Pancreas (tissue), 10 donors: Measurements from ENCODE around the gene ENPP3. TPM values are rescaled to one million over a fixed set of nuclear protein-coding genes. Genes with fewer than 3 reads are reported as not detected.
A peak's percentile ranks its signal among the peaks of the same experiment; 100 is the strongest.

Experiments
- ATAC-seq, 4 donors: fragments of 200-7000 bp; cut with Tn5 transposase; one replicate each; pipeline versions ENCODE4 v1.8.0 to v1.9.1; 2020; ENCODE audit warnings: mild to moderate bottlenecking in 4 of 4, moderate library complexity in 4 of 4
- DNase-seq, 6 donors: peaks; one replicate each; pipeline ENCODE4 v3.0.0-alpha.2; 2020
- FAIRE-seq: peaks from 2 replicates; lab custom pipeline; 2012; peaks lifted over from hg19 to GRCh38; lab: Jason Lieb, UNC
- H3K27ac ChIP-seq, 4 donors: fragments of 200-600 bp; sonication (generic); 1 replicate in 3 of 4; 2 replicates in 1 of 4; pipeline versions ENCODE4 v1.5.0 to v1.8.0; 2020
- H3K27me3 ChIP-seq, 4 donors: fragments of 200-600 bp; one replicate each; pipeline ENCODE4 v1.8.0; 2021
- H3K36me3 ChIP-seq, 3 donors: fragments of 200-600 bp; sonication (generic) in 1 of 3; one replicate each; pipeline versions ENCODE4 v1.5.0 to v1.8.0; 2020 to 2021
- H3K4me1 ChIP-seq, 3 donors: fragments of 200-600 bp; one replicate each; pipeline ENCODE4 v1.8.0; 2021
- H3K4me3 ChIP-seq, 4 donors: fragments of 200-600 bp; sonication (generic) in 2 of 4; one replicate each; pipeline versions ENCODE4 v1.5.0 to v1.8.0; 2020 to 2021
- H3K9me3 ChIP-seq, 4 donors: fragments of 200-600 bp; one replicate each; pipeline ENCODE4 v1.8.0; 2021
- WGBS, 2 donors: extraction: QIAGEN DNeasy Blood & Tissue Kit; methylation state at CpG; one replicate each; pipeline ENCODE4 v1.1.7; 2013; 5-methylcytosine and 5-hydroxymethylcytosine counted together
- intact Hi-C, 3 donors: fragments of 100-400 bp; cut with DNase I; formaldehyde crosslinking; loops; one replicate each; pipeline versions ENCODE4 v1.11.1 to v1.14.2; 2022
- polyA plus RNA-seq, 2 donors: library from polyadenylated mRNA; stranded (reverse); fragments of 200-250 nt; gene quantifications; one replicate each; pipeline ENCODE4 v1.2.3, GENCODE V29; 2013
- total RNA-seq, 6 donors: library from RNA; stranded (reverse); fragmentation: NEBNext Ultra II Directional in 4 of 6; extraction: Animal tissue kit (Norgen Biotek cat#: 25700) in 4 of 6; gene quantifications; one replicate each; pipeline versions ENCODE4 v1.2.1 to v1.2.4, GENCODE V29; 2021 to 2023
- TF ChIP-seq, protein P1 (sequence below), 4 donors: fragments of 200-600 bp; sonication (generic) in 3 of 4; IDR thresholded peaks; one replicate each; pipeline versions ENCODE4 v1.5.0 to v1.8.0; 2021; ENCODE audit warnings: antibody characterized with exemption in 4 of 4
- donor health status: healthy with polysubstance abuse.
- donor health status: DM: no; HTN: no; CAD: no; lungs with moderate emphysema.
- donor health status: DM: no; HTN: no; CAD: no.
- donor health status: control.
- donor health status: control.
- donor health status: Bipolar disorder and iron deficiency.
- donor health status: DM: yes; HTN: yes; CAD: no.
- donor health status: DM: no; HTN: no; CAD: no.
- donor health status: DM: no; HTN: no; CAD: no.
- donor health status: DM: yes; HTN: yes; CAD: no.

The ENPP3 gene
- total and polyA plus RNA-seq, 8 donors: 0.07 to 0.38 (median 0.13) TPM; not detected in 3

DNA sequence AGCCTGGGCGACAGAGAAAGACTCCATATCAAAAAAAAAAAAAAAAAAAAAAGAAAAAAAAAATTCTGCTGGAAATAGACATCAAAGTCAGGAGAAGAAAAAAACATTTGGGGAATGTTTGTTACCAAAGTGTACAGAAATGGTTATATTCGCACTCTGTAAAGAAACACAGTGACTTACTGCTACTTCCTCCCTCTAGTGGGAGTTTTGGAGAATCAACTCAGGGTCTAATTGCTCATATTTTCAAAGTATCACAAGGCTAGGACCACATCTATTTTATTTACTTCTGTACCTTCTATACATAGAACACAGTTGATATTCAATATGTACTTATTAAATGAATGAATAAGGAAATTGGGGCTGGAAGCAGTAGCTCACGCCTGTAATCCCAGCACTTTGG is 39.7 kb upstream of the ENPP3 start:
- no peaks in the 10 kb centered on the region for H3K4me1 ChIP-seq
- FAIRE-seq: no peak
- 94 to 99% methylated on average over 3 of the region's 3 CpGs for whole genome bisulfite sequencing, 2 donors

GRCh38 chr6:131600716-131601115 is 36.4 kb upstream of the ENPP3 start:
- ATAC-seq (no peak), FAIRE-seq (no peak), DNase-seq (no peak)
- Histone ChIP-seq H3K27ac (no peak overlapping the region), H3K9me3 (no peaks in the 10 kb centered on the region), H3K4me1 (no peaks in the 10 kb centered on the region), H3K36me3 (peaks cover 0 to 55% (median 25%) of the 10 kb centered on the region in 3 donors), H3K4me3 (no peak overlapping the region), H3K27me3 (no peaks in the 10 kb centered on the region)
- intact Hi-C loops: no loop called here
- 83 to 85% methylated on average over 4 of the region's 4 CpGs for WGBS, 2 donors
- TF ChIP-seq, protein P1, sequence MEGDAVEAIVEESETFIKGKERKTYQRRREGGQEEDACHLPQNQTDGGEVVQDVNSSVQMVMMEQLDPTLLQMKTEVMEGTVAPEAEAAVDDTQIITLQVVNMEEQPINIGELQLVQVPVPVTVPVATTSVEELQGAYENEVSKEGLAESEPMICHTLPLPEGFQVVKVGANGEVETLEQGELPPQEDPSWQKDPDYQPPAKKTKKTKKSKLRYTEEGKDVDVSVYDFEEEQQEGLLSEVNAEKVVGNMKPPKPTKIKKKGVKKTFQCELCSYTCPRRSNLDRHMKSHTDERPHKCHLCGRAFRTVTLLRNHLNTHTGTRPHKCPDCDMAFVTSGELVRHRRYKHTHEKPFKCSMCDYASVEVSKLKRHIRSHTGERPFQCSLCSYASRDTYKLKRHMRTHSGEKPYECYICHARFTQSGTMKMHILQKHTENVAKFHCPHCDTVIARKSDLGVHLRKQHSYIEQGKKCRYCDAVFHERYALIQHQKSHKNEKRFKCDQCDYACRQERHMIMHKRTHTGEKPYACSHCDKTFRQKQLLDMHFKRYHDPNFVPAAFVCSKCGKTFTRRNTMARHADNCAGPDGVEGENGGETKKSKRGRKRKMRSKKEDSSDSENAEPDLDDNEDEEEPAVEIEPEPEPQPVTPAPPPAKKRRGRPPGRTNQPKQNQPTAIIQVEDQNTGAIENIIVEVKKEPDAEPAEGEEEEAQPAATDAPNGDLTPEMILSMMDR (IDR thresholded peaks at IDR 0.05): no peak

More for the DNA sequence above, 39.7 kb upstream of the ENPP3 start:
- H3K9me3 ChIP-seq: no peaks in the 10 kb centered on the region
- no peaks in the 10 kb centered on the region for H3K27me3 ChIP-seq
- intact Hi-C loops: no loop called here
- no peak overlapping the region for H3K4me3 ChIP-seq
- no peak overlapping the region for H3K27ac ChIP-seq
- no peak for DNase-seq
- H3K36me3 ChIP-seq: peaks cover 0 to 61% (median 30%) of the 10 kb centered on the region in 3 donors
- peak in 1 of 4 donors; percentile 55 for ATAC-seq
- TF ChIP-seq, protein P1 (IDR thresholded peaks at IDR 0.05): peak in 1 of 4 donors; percentile 19

- no peak overlapping the region for H3K4me3 ChIP-seq
- peaks cover 0 to 60% (median 24%) of the 10 kb centered on the region in 3 donors for H3K36me3 ChIP-seq
- H3K27ac ChIP-seq: no peak overlapping the region
- intact Hi-C loops: no loop called here
- no peaks in the 10 kb centered on the region for H3K4me1 ChIP-seq
- H3K9me3 ChIP-seq: no peaks in the 10 kb centered on the region
- FAIRE-seq (no peak), DNase-seq (no peak), ATAC-seq (no peak)
- TF ChIP-seq, protein P1 (IDR thresholded peaks at IDR 0.05): no peak
- H3K27me3 ChIP-seq: no peaks in the 10 kb centered on the region
- WGBS, 2 donors: 95% methylated on average over 1 of the region's 1 CpG
These were observed 34.3 kb upstream of the ENPP3 start for GRCh38 chr6:131602781-131603312.

- Histone ChIP-seq H3K4me1 (no peaks in the 10 kb centered on the region), H3K27me3 (no peaks in the 10 kb centered on the region), H3K27ac (no peak overlapping the region), H3K36me3 (peaks cover 0 to 72% (median 28%) of the 10 kb centered on the region in 3 donors), H3K9me3 (no peaks in the 10 kb centered on the region), H3K4me3 (no peak overlapping the region)
- FAIRE-seq (no peak), ATAC-seq (no peak), DNase-seq (no peak)
- TF ChIP-seq, protein P1 (IDR thresholded peaks at IDR 0.05): no peak
- intact Hi-C loops: no loop called here
- 79 to 80% methylated on average over 5 of the region's 5 CpGs for WGBS, 2 donors
These were observed 23.7 kb upstream of the ENPP3 start for GRCh38 chr6:131613296-131613925.

- H3K27ac ChIP-seq: no peak overlapping the region
- 94 to 97% methylated on average over 4 of the region's 4 CpGs for WGBS, 2 donors
- no peaks in the 10 kb centered on the region for H3K9me3 ChIP-seq
- TF ChIP-seq, protein P1 (IDR thresholded peaks at IDR 0.05): no peak
- ATAC-seq (no peak), DNase-seq (no peak), FAIRE-seq (no peak)
- peaks cover 0 to 83% (median 45%) of the 10 kb centered on the region in 3 donors for H3K36me3 ChIP-seq
- H3K4me1 ChIP-seq: no peaks in the 10 kb centered on the region
- no peaks in the 10 kb centered on the region for H3K27me3 ChIP-seq
- no peak overlapping the region for H3K4me3 ChIP-seq
- intact Hi-C loops: no loop called here
These were observed 21.8 kb upstream of the ENPP3 start for GRCh38 chr6:131615275-131615674.
